Skeletal muscle tissue (tissue), 4 donors: ENCODE measurements around the gene DYRK1A. TPM values are rescaled to one million over a fixed set of nuclear protein-coding genes. Genes with fewer than 3 reads are reported as not detected.

Source experiments
- H3K27ac ChIP-seq: one replicate; pipeline ENCODE4 v1.7.0; 2013; ENCODE audit warnings: mild to moderate bottlenecking, low read depth, low read length, inconsistent platforms
- H3K27me3 ChIP-seq, 3 donors: one replicate each; pipeline ENCODE4 v1.7.0; 2013; ENCODE audit warnings: low read length in 3 of 3; ENCODE audit not compliant: control insufficient read depth in 3 of 3, insufficient read depth in 3 of 3
- H3K36me3 ChIP-seq, 3 donors: one replicate each; pipeline ENCODE4 v1.7.0; 2013; ENCODE audit warnings: low read length in 3 of 3; ENCODE audit not compliant: control insufficient read depth in 3 of 3, insufficient read depth in 3 of 3
- H3K4me1 ChIP-seq, 3 donors: one replicate each; pipeline ENCODE4 v1.7.0; 2013; ENCODE audit warnings: low read length in 3 of 3, mild to moderate bottlenecking in 3 of 3; ENCODE audit not compliant: control insufficient read depth in 3 of 3, insufficient read depth in 3 of 3
- H3K4me3 ChIP-seq, 3 donors: one replicate each; pipeline ENCODE4 v1.7.0; 2013; ENCODE audit warnings: low read length in 3 of 3
- H3K9ac ChIP-seq, 3 donors: one replicate each; pipeline ENCODE4 v1.7.0; 2013; ENCODE audit warnings: low read length in 3 of 3, mild to moderate bottlenecking in 3 of 3, moderate library complexity in 2 of 3, low read depth in 1 of 3
- H3K9me3 ChIP-seq, 3 donors: one replicate each; pipeline ENCODE4 v1.7.0; 2013; ENCODE audit warnings: low read length in 3 of 3; ENCODE audit not compliant: control insufficient read depth in 3 of 3
- total RNA-seq: library from RNA; depleted of rRNA; stranded (reverse); fragments of >200 nt; gene quantifications from one replicate; pipeline ENCODE4 v1.2.3, GENCODE V29; 2014
- donor health status: Osteomylitis.

The DYRK1A gene
- total RNA-seq, 1 donor from 2014 or later = 104 TPM

DNA sequence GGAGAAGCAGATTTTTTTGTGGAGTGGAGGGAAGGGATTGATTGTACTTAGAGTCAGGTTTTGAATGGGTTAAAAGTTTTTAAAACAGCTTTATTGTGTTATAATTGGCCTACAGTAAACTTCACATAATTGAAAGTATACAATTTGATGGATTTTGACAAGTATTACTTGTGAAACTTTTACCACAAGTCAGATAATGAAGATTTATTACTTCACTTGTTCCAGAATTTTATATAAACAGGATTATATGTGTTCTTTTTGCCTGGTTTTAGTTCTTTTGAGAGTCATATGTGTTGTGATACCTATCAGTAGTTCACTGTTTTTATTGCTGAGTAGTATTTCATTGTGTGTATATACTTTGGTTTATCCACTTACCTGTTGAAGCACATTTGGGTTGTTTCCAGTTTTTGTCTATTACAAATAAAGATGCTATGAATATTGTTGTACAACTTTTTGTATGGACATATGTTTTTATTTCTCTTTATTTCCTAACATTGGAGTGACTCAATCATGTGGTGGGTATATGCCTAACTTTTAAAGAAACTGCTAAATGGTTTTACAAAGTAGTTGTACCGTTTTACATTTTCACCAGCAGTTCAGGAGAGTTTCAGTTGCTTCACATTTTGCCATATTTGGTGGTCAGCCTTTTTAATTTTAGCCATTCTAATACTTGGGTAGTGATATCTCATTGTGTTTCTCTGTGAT is 71.0 kb downstream of the DYRK1A start:
- peak overlapping the region; percentile 78 for H3K27ac ChIP-seq
- H3K9me3 ChIP-seq = no peaks in the 10 kb centered on the region
- H3K9ac ChIP-seq = no peak overlapping the region
- H3K4me3 ChIP-seq = no peak overlapping the region
- H3K4me1 ChIP-seq = peaks cover 20 to 34% (median 24%) of the 10 kb centered on the region in 3 donors
- H3K27me3 ChIP-seq = no peaks in the 10 kb centered on the region
- no peaks in the 10 kb centered on the region for H3K36me3 ChIP-seq

DNA sequence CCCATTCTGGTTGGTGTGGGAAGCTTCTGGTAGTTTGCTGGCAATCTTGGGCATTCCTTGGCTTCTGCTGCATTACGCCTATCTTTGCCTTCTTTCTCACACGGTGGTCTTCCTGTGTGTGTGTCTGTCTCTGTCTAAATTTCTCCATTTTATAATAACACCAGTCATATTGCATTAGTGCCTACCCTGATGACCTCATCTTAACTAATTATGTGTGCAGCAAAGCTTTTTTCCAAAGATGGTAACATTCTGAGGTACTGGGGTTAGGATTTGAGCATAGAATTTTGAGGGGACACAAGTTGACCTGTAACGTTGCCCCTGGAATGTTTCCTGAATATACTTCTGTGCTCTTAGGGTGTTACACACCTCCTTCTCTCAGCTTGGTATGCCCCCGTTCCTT is 77.1 kb downstream of the DYRK1A start:
- no peak overlapping the region for H3K27ac ChIP-seq

GRCh38 chr21:37445228-37445627 is 78.7 kb downstream of the DYRK1A start:
- H3K4me3 ChIP-seq = no peak overlapping the region
- no peaks in the 10 kb centered on the region for H3K9me3 ChIP-seq
- peaks cover 42 to 62% (median 47%) of the 10 kb centered on the region in 3 donors for H3K4me1 ChIP-seq
- H3K9ac ChIP-seq = no peak overlapping the region
- no peaks in the 10 kb centered on the region for H3K36me3 ChIP-seq
- no peaks in the 10 kb centered on the region for H3K27me3 ChIP-seq
- no peak overlapping the region for H3K27ac ChIP-seq

More for the DNA sequence above, 77.1 kb downstream of the DYRK1A start:
- H3K27me3 ChIP-seq = no peaks in the 10 kb centered on the region
- peaks cover 33 to 52% (median 37%) of the 10 kb centered on the region in 3 donors for H3K4me1 ChIP-seq
- H3K36me3 ChIP-seq = no peaks in the 10 kb centered on the region
- H3K4me3 ChIP-seq = no peak overlapping the region
- H3K9ac ChIP-seq = no peak overlapping the region
- no peaks in the 10 kb centered on the region for H3K9me3 ChIP-seq

DNA sequence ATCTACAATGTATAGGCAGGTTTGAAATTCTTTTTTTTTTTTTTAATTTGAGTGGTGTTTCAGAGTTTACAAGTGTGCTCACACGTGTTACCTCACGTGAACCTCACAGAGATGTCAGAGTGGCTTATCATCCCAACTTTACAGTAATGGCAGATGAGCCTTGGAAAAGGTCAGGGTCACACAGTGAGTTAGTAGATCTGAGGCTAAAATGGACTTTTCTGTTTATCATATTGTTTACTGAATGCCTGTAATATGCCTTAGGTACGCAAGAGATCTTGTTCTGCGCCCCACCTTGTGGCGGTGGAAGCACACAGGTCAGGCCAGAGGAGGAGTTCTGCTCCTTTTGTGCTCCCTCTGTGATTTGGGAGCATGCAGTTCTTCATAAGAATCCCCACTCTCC is 80.0 kb downstream of the DYRK1A start:
- Histone ChIP-seq H3K36me3 (no peaks in the 10 kb centered on the region), H3K4me3 (no peak overlapping the region), H3K4me1 (peaks cover 52 to 71% (median 53%) of the 10 kb centered on the region in 3 donors), H3K9me3 (no peaks in the 10 kb centered on the region), H3K27ac (no peak overlapping the region), H3K9ac (no peak overlapping the region), H3K27me3 (no peaks in the 10 kb centered on the region)

DNA sequence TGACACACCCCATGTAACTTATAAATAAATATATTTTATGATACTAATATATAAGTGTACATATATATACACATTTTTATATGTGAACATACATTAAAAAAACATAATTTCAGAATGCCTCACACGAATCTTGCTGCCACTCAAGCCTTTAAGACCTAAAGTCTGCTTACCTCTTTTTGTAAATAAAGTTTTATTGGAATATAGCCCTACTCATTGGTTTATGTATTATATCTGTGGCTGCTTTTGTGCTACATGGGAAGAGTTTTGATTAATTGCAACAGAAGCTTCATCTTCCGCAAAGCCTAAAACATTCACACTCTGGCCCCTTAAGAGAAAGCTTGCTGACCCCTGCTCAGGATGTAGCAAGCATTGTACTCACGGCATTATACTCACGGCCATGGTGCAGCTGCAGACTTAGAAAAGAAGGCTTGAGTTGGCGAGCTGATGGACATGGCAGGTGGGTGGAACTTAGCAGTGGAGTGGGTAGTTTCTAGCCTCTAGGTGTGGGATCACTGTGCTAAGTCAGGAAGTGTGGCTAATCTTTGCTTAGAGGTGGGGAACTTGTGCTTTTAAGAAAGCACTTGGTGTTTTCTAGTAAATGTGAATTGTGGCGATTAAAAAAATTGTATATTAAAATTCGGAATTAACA is 80.8 kb downstream of the DYRK1A start:
- H3K27ac ChIP-seq = no peak overlapping the region
- peaks cover 60 to 80% (median 61%) of the 10 kb centered on the region in 3 donors for H3K4me1 ChIP-seq
- H3K27me3 ChIP-seq = no peaks in the 10 kb centered on the region
- no peak overlapping the region for H3K9ac ChIP-seq
- no peaks in the 10 kb centered on the region for H3K9me3 ChIP-seq
- no peaks in the 10 kb centered on the region for H3K36me3 ChIP-seq
- no peak overlapping the region for H3K4me3 ChIP-seq

- peaks cover 63 to 79% (median 75%) of the 10 kb centered on the region in 3 donors for H3K4me1 ChIP-seq
- no peaks in the 10 kb centered on the region for H3K36me3 ChIP-seq
- H3K9me3 ChIP-seq = no peaks in the 10 kb centered on the region
- H3K27me3 ChIP-seq = no peaks in the 10 kb centered on the region
- H3K4me3 ChIP-seq = no peak overlapping the region
- H3K9ac ChIP-seq = no peak overlapping the region
- H3K27ac ChIP-seq = no peak overlapping the region
Measured at GRCh38 chr21:37449302-37449937, 82.8 kb downstream of the DYRK1A start.

GRCh38 chr21:37450445-37450941 is 83.9 kb downstream of the DYRK1A start:
- Histone ChIP-seq H3K27ac (no peak overlapping the region), H3K4me1 (peaks cover 61 to 79% (median 72%) of the 10 kb centered on the region in 3 donors)

DNA sequence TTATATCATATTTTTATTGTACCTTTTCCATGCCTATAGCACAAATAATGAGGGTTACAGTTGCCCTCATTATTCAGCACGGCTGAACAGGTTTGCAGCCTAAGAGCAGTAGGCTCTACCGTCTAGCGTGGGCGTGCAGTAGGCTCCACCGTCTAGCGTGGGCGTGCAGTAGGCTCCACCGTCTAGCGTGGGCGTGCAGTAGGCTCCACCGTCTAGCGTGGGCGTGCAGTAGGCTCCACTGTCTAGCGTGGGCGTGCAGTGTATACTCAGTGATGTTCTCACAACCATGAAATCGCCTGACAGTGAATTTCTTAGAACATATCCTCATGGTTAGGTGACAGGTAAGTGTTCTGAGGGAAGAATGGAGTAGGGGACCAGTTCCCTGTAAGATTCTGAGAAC is 84.9 kb downstream of the DYRK1A start:
- Histone ChIP-seq H3K9ac (no peak overlapping the region), H3K4me1 (peaks cover 64 to 83% (median 73%) of the 10 kb centered on the region in 3 donors), H3K27me3 (no peaks in the 10 kb centered on the region), H3K36me3 (peaks cover 0 to 3% (median 0%) of the 10 kb centered on the region in 3 donors), H3K27ac (peak overlapping the region; percentile 80), H3K9me3 (no peaks in the 10 kb centered on the region), H3K4me3 (no peak overlapping the region)

More at GRCh38 chr21:37450445-37450941, 83.9 kb downstream of the DYRK1A start:
- Histone ChIP-seq H3K9me3 (no peaks in the 10 kb centered on the region), H3K36me3 (no peaks in the 10 kb centered on the region), H3K4me3 (no peak overlapping the region), H3K9ac (no peak overlapping the region), H3K27me3 (no peaks in the 10 kb centered on the region)

DNA sequence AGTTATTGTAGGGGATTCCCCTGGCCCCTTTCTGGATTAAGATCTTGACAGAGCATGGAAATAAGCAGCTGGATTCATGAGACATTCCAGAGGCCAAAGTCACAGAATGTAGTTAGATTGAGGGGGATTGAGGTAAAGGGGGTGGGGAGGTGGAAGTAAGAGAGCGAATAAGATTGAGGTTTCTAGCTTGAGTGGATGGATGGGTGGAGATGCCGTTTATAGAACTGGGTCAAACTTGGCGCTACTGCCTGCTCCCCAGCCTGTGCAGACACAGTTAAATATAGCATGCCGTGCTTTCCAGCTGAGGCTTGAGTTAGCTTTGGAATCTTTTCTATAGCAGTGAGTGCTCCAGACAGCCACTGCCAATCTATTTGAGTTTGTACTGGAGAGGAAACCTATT is 85.7 kb downstream of the DYRK1A start:
- H3K36me3 ChIP-seq = peaks cover 0 to 3% (median 0%) of the 10 kb centered on the region in 3 donors
- peak overlapping the region; percentile 80 for H3K27ac ChIP-seq
- H3K9ac ChIP-seq = peak overlapping the region in 2 of 3 donors; percentile 44 to 54
- H3K9me3 ChIP-seq = no peaks in the 10 kb centered on the region
- H3K4me3 ChIP-seq = peak overlapping the region in 1 of 3 donors; percentile 8
- no peaks in the 10 kb centered on the region for H3K27me3 ChIP-seq
- H3K4me1 ChIP-seq = peaks cover 66 to 83% (median 75%) of the 10 kb centered on the region in 3 donors
